Kidney epithelial cell (primary cell): ENCODE data around the gene TTLL7. TPM values are rescaled to one million over a fixed set of nuclear protein-coding genes. Genes with fewer than 3 reads are reported as not detected.

ENCODE experiments used
- DNase-seq: peaks from one replicate; pipeline ENCODE4 v3.0.0-alpha.2; 2010; ENCODE audit warnings: low read depth
- H3K27me3 ChIP-seq: 2 replicates; pipeline ENCODE4 v1.6.0; 2011; ENCODE audit warnings: low read length; ENCODE audit not compliant: control insufficient read depth, insufficient read depth
- H3K36me3 ChIP-seq: 2 replicates; pipeline ENCODE4 v1.5.1; 2011; ENCODE audit warnings: low read length; ENCODE audit not compliant: control insufficient read depth, insufficient read depth
- H3K4me3 ChIP-seq: 2 replicates; pipeline ENCODE4 v1.5.1; 2011; ENCODE audit warnings: low read depth, mild to moderate bottlenecking, control low read depth, low read length
- total RNA-seq: library from RNA; depleted of rRNA; stranded (reverse); fragments of >200 nt; gene quantifications from 2 replicates; pipeline ENCODE4 v1.2.3, GENCODE V29; 2015
- TF ChIP-seq, protein P1 (sequence below): IDR thresholded peaks from 2 replicates; pipeline ENCODE4 v1.5.1; 2011; ENCODE audit warnings: mild to moderate bottlenecking, moderate library complexity, low read length, control low read depth, inconsistent platforms; ENCODE audit not compliant: insufficient read depth, poor library complexity, severe bottlenecking

TTLL7 gene
- total RNA-seq, 1 donor from 2014 or later: 4.4 TPM

GRCh38 chr1:83970802-83971201 lies 28.1 kb downstream of the TTLL7 start:
- TF ChIP-seq, protein P1, sequence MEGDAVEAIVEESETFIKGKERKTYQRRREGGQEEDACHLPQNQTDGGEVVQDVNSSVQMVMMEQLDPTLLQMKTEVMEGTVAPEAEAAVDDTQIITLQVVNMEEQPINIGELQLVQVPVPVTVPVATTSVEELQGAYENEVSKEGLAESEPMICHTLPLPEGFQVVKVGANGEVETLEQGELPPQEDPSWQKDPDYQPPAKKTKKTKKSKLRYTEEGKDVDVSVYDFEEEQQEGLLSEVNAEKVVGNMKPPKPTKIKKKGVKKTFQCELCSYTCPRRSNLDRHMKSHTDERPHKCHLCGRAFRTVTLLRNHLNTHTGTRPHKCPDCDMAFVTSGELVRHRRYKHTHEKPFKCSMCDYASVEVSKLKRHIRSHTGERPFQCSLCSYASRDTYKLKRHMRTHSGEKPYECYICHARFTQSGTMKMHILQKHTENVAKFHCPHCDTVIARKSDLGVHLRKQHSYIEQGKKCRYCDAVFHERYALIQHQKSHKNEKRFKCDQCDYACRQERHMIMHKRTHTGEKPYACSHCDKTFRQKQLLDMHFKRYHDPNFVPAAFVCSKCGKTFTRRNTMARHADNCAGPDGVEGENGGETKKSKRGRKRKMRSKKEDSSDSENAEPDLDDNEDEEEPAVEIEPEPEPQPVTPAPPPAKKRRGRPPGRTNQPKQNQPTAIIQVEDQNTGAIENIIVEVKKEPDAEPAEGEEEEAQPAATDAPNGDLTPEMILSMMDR: no peak
- DNase-seq: no peak
- Histone ChIP-seq H3K27me3 (no peaks in the 10 kb centered on the region), H3K4me3 (no peak overlapping the region), H3K36me3 (no peaks in the 10 kb centered on the region)

- TF ChIP-seq, protein P1: no peak
- Histone ChIP-seq H3K4me3 (no peak overlapping the region), H3K36me3 (no peaks in the 10 kb centered on the region), H3K27me3 (no peaks in the 10 kb centered on the region)
- DNase-seq: no peak
Observed at GRCh38 chr1:83970114-83970513, 28.8 kb downstream of the TTLL7 start.

DNA sequence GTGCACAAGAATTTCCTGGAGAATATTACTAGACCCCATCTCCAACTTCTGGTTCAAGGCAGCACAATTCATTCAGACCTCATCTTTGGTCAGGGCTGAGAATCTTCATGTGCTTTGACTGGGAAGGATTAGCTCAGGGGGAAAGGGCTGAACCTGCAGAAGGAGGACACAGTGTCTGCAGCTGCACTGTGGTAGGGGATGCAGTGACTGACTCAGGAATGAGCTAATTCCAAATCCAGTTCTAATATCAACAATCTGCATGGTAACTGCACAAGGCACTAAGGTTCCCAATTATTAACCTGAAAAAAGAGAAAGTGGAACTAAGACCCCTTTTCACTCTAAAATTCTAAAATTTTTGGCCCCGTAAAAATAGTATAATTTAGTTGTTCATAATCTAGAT lies 31.6 kb downstream of the TTLL7 start:
- no peak overlapping the region for H3K4me3 ChIP-seq
- H3K36me3 ChIP-seq: no peaks in the 10 kb centered on the region
- TF ChIP-seq, protein P1: no peak
- DNase-seq: peak; percentile 2
- H3K27me3 ChIP-seq: no peaks in the 10 kb centered on the region

- TF ChIP-seq, protein P1: no peak
- DNase-seq: no peak
- Histone ChIP-seq H3K36me3 (no peaks in the 10 kb centered on the region), H3K4me3 (no peak overlapping the region), H3K27me3 (no peaks in the 10 kb centered on the region)
Observed at GRCh38 chr1:83964153-83964552, 34.8 kb downstream of the TTLL7 start.

DNA sequence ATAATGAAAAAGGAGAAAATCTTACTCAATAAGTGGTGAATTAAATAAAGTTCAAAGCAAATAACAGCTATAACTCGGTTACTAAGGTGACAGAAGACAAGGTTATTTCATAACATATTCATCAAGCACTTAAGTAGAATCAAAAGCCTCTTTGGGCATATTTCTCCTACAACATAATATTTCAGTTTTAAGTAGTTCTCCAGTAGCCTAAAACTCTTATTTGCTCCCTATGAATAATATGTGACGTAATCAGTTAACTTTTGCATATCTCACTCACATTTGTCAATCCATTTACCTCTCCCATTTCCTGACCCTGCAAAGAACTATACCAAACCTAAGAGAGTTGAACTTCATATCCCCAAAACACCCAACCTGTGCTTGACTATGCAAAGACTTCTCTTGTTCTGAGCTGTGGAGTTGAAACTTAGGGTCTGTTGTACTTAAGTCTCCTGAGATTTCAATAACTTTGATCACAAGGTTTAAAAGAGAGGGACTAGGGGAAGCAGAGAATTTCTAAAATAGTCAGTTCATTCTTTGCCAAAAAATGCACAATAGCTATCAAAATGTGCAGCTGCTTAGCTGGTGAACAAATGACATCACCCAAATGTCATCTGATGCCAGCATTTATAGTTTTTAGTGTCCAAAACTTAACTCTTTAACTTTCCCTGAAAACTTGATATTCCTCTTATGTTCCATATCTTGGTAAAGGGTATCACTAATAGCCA lies 37.2 kb downstream of the TTLL7 start:
- Histone ChIP-seq H3K36me3 (no peaks in the 10 kb centered on the region), H3K4me3 (no peak overlapping the region), H3K27me3 (no peaks in the 10 kb centered on the region)
- no peak for DNase-seq
- TF ChIP-seq, protein P1: no peak
